GM12878 (cell line): ENCODE measurements around the gene NHSL1. TPM values are rescaled to one million over a fixed set of nuclear protein-coding genes. Genes with fewer than 3 reads are reported as not detected.

ENCODE experiments used
- CEBPB ChIP-seq, 2 experiments: fragments of 150-350 bp in 1 of 2; IDR thresholded peaks; 2 replicates each; pipeline ENCODE4 v1.6.1; 2012 to 2014; ENCODE audit warnings: low read depth in 2 of 2, low read length in 2 of 2, borderline replicate concordance in 1 of 2, inconsistent platforms in 1 of 2
- EP300 ChIP-seq, 2 experiments: fragments of 150-350 bp in 1 of 2; IDR thresholded peaks; 2 replicates each; pipeline ENCODE4 v1.6.1; 2011 to 2012; ENCODE audit warnings: low read depth in 2 of 2, low read length in 2 of 2, borderline replicate concordance in 1 of 2, improper control_type of control experiment in 1 of 2, inconsistent platforms in 1 of 2; ENCODE audit not compliant: control insufficient read depth in 1 of 2
- ZNF24 ChIP-seq: fragments of 450-650 bp; IDR thresholded peaks from 2 replicates; pipeline ENCODE4 v1.6.1; 2017; ENCODE audit warnings: antibody characterized with exemption, mild to moderate bottlenecking
- polyA plus RNA-seq, 11 experiments: library from polyadenylated mRNA; depleted of rRNA in 4 of 11; unstranded in 6 of 11; stranded (reverse) in 5 of 11; fragments of >200 nt; fragmentation: Nextera tagmentation in 4 of 11; fragmentation: Illumina TruSeq in 1 of 11; extraction: Ambion mirVana in 4 of 11; extraction: Trizol in 1 of 11; gene quantifications; 1 replicate in 1 of 11; 2 replicates in 10 of 11; pipeline versions ENCODE4 v1.2.1 to v1.2.3, GENCODE V29; 2011 to 2016; ENCODE audit warnings: inconsistent platforms in 2 of 11, missing spikeins in 2 of 11, low read depth in 1 of 11
- total RNA-seq, 4 experiments: library from RNA; depleted of rRNA in 3 of 4; stranded (reverse); fragments of >200 nt in 3 of 4; fragmentation: Illumina TruSeq in 1 of 4; extraction: Trizol in 1 of 4; gene quantifications; 2 replicates each; pipeline versions ENCODE4 v1.2.1 to v1.2.3, GENCODE V29; 2013 to 2021
- TF ChIP-seq, protein P1 (sequence below): IDR thresholded peaks from 2 replicates; pipeline ENCODE4 v1.6.1; 2012; ENCODE audit warnings: improper control_type of control experiment, low read depth, low read length; ENCODE audit not compliant: insufficient replicate concordance
- TF ChIP-seq, protein P2 (sequence below): fragments of 450-650 bp; IDR thresholded peaks from 2 replicates; pipeline ENCODE4 v1.6.1; 2017; ENCODE audit warnings: low read depth, mild to moderate bottlenecking, moderate library complexity

NHSL1 gene
- total and polyA plus RNA-seq, 10 of the 15 experiments (the other 5 are each of a cell fraction or from before 2014, with no cell fraction given) = 0.26 to 14.1 (median 0.90) TPM

DNA sequence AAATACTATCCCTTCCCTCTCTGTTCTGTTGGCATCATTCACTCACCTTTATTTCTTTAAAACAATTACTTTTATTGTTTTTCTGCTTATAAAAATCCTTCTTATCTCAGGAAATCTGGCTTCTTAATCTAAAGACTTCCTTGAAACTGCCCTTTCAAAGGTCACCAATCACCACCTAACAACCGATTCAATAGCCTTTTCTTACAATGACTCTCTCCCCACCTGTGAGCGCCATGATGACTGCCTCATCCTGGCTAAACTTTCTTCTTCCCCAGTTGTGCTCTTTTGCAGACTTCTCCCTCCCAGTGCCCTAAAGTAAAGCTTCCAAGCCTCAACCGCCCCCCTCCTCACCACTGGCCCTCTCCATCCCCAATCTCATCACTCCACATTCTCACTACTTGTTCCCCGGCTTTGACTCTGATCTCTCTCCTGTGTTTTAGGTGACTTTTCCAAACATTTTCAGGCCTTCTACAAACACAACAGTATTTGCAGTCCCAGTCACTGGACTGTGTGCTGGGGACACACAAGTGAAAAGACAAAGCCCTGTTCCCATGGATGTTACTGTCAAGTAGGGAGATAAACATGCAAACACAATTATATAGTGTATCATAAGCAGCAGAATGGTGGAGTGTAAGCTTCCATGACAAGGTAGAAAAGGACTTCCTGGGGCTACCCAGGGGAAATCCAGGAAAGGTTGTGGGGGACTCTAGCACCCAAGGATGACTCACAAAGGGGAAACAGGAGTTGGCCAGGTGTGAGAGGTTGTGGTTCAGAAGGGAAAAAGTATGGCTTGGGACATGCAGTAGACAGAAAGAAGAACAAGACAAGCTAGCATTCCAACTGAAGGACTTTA, 12.8 kb downstream of the NHSL1 start (continued):
- TF ChIP-seq, protein P1, sequence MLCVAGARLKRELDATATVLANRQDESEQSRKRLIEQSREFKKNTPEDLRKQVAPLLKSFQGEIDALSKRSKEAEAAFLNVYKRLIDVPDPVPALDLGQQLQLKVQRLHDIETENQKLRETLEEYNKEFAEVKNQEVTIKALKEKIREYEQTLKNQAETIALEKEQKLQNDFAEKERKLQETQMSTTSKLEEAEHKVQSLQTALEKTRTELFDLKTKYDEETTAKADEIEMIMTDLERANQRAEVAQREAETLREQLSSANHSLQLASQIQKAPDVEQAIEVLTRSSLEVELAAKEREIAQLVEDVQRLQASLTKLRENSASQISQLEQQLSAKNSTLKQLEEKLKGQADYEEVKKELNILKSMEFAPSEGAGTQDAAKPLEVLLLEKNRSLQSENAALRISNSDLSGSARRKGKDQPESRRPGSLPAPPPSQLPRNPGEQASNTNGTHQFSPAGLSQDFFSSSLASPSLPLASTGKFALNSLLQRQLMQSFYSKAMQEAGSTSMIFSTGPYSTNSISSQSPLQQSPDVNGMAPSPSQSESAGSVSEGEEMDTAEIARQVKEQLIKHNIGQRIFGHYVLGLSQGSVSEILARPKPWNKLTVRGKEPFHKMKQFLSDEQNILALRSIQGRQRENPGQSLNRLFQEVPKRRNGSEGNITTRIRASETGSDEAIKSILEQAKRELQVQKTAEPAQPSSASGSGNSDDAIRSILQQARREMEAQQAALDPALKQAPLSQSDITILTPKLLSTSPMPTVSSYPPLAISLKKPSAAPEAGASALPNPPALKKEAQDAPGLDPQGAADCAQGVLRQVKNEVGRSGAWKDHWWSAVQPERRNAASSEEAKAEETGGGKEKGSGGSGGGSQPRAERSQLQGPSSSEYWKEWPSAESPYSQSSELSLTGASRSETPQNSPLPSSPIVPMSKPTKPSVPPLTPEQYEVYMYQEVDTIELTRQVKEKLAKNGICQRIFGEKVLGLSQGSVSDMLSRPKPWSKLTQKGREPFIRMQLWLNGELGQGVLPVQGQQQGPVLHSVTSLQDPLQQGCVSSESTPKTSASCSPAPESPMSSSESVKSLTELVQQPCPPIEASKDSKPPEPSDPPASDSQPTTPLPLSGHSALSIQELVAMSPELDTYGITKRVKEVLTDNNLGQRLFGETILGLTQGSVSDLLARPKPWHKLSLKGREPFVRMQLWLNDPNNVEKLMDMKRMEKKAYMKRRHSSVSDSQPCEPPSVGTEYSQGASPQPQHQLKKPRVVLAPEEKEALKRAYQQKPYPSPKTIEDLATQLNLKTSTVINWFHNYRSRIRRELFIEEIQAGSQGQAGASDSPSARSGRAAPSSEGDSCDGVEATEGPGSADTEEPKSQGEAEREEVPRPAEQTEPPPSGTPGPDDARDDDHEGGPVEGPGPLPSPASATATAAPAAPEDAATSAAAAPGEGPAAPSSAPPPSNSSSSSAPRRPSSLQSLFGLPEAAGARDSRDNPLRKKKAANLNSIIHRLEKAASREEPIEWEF = no peak
- TF ChIP-seq ZNF24 (no peak), EP300 (IDR thresholded peaks at IDR 0.05; ENCODE audit: borderline replicate concordance in 1 of 2, control insufficient read depth in 1 of 2, low read depth in 2 of 2, low read length in 2 of 2) (0 out of 4 replicates have a peak, but pooled peaks of 1 of the 2 experiments have one; percentile 14), CEBPB (IDR thresholded peaks at IDR 0.05; ENCODE audit: borderline replicate concordance in 1 of 2, low read depth in 2 of 2, low read length in 2 of 2) (no peak)
- TF ChIP-seq, protein P2, sequence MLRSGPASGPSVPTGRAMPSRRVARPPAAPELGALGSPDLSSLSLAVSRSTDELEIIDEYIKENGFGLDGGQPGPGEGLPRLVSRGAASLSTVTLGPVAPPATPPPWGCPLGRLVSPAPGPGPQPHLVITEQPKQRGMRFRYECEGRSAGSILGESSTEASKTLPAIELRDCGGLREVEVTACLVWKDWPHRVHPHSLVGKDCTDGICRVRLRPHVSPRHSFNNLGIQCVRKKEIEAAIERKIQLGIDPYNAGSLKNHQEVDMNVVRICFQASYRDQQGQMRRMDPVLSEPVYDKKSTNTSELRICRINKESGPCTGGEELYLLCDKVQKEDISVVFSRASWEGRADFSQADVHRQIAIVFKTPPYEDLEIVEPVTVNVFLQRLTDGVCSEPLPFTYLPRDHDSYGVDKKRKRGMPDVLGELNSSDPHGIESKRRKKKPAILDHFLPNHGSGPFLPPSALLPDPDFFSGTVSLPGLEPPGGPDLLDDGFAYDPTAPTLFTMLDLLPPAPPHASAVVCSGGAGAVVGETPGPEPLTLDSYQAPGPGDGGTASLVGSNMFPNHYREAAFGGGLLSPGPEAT = peak; percentile 84
